Activated CD4-positive, alpha-beta T cell treated with anti-CD3 and anti-CD28 coated beads, Interleukin-2, amount 10 ng/mL, durations not matched to agents 7 days and 5 days (primary cell): ENCODE results near the gene CC2D1A. TPM values are rescaled to one million over a fixed set of nuclear protein-coding genes. Genes with fewer than 3 reads are reported as not detected.

Experiments
- CTCF ChIA-PET: fragments of 350-600 bp; sonication (Branson Sonifier 250); formaldehyde crosslinking; loops from one replicate; lab custom pipeline; 2021; ENCODE audit warnings: antibody characterized with exemption; lab: Charles Lee
- POLR2A ChIA-PET: fragments of 350-600 bp; sonication (Branson Sonifier 250); formaldehyde crosslinking; loops from one replicate; lab custom pipeline; 2021; ENCODE audit warnings: antibody characterized with exemption; lab: Charles Lee
- DNase-seq: peaks from one replicate; pipeline ENCODE4 v3.0.0-alpha.2; 2020
- H3K27ac Mint-ChIP-seq: one replicate; pipeline ENCODE4 v1.8.0; 2021; ENCODE audit warnings: mild to moderate bottlenecking, moderate library complexity, mixed read lengths
- H3K27me3 Mint-ChIP-seq: one replicate; pipeline ENCODE4 v1.8.0; 2021; ENCODE audit warnings: mixed read lengths
- H3K36me3 Mint-ChIP-seq: one replicate; pipeline ENCODE4 v1.8.0; 2021; ENCODE audit warnings: low read depth, mixed read lengths
- H3K4me1 Mint-ChIP-seq: one replicate; pipeline ENCODE4 v1.8.0; 2021; ENCODE audit warnings: mixed read lengths
- H3K4me3 Mint-ChIP-seq: one replicate; pipeline ENCODE4 v1.8.0; 2021; ENCODE audit warnings: mild to moderate bottlenecking, moderate library complexity, mixed read lengths
- H3K9me3 Mint-ChIP-seq: one replicate; pipeline ENCODE4 v1.8.0; 2021; ENCODE audit warnings: mixed read lengths
- total RNA-seq, 2 experiments: library from RNA; stranded (reverse); gene quantifications; one replicate each; pipeline ENCODE4 v1.2.3, GENCODE V29; 2021

The CC2D1A gene
- total RNA-seq, 2 experiments from 2014 or later: 36.5 to 39.3 TPM

- Mint-ChIP-seq H3K27ac (no peak overlapping the region), H3K4me3 (peak overlapping the region; percentile 98), H3K9me3 (no peaks in the 10 kb centered on the region), H3K4me1 (peaks cover 20% of the 10 kb centered on the region), H3K36me3 (peaks cover 19% of the 10 kb centered on the region), H3K27me3 (no peaks in the 10 kb centered on the region)
- ChIA-PET CTCF (interaction anchor here (1.1 to 1.7 kb wide), 2 partner anchors 21 to 118 kb away, joined by 3 to 4 read pairs; partner anchors contain the start of gene MISP3), POLR2A (interaction anchor here (0.7 kb wide), 1 partner anchor 182 kb away, joined by 3 read pairs; the partner anchor contains the start of gene ASF1B)
- DNase-seq: no peak
These were observed 48.2 kb downstream of the CC2D1A start for GRCh38 chr19:13954185-13954584.

- Mint-ChIP-seq H3K9me3 (no peaks in the 10 kb centered on the region), H3K36me3 (peaks cover 24% of the 10 kb centered on the region), H3K27ac (no peak overlapping the region), H3K4me3 (no peak overlapping the region), H3K4me1 (peaks cover 20% of the 10 kb centered on the region), H3K27me3 (no peaks in the 10 kb centered on the region)
- no peak for DNase-seq
- ChIA-PET POLR2A (interaction anchor here (0.7 kb wide), 1 partner anchor 50 kb away, joined by 5 read pairs; no protein-coding TSS in a partner anchor), CTCF (interaction anchor here (0.7 to 1.2 kb wide), 3 partner anchors 34 to 126 kb away, joined by 3 read pairs; no protein-coding TSS in a partner anchor)
These were observed 49.8 kb downstream of the CC2D1A start for GRCh38 chr19:13955662-13956364.

DNA sequence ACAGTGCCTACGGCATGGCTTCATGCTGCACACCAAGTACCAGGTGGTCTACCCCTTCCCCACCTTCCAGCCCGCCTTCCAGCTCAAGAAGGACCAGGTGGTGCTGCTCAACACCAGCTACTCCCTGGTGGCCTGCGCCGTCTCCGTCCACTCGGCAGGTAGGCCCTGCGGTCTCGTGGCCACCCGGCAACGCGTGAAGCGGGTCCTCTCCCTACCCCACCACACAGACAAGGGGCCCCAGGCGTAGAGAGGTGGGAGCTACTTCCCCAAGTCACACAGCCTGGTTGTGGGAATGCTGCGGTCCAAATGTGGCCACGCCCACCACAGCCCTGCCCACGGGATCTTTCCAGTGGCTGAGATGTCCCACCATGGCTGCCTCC lies 50.4 kb downstream of the CC2D1A start:
- ChIA-PET POLR2A (interaction anchor here (0.7 kb wide), 1 partner anchor 49 kb away, joined by 5 read pairs; no protein-coding TSS in a partner anchor), CTCF (interaction anchor here (0.5 to 1.2 kb wide), 3 partner anchors 34 to 193 kb away, joined by 3 to 5 read pairs (median 3); no protein-coding TSS in a partner anchor)
- Mint-ChIP-seq H3K9me3 (no peaks in the 10 kb centered on the region), H3K27me3 (no peaks in the 10 kb centered on the region), H3K36me3 (peaks cover 26% of the 10 kb centered on the region), H3K4me3 (no peak overlapping the region), H3K27ac (no peak overlapping the region), H3K4me1 (peaks cover 20% of the 10 kb centered on the region)
- no peak for DNase-seq

DNA sequence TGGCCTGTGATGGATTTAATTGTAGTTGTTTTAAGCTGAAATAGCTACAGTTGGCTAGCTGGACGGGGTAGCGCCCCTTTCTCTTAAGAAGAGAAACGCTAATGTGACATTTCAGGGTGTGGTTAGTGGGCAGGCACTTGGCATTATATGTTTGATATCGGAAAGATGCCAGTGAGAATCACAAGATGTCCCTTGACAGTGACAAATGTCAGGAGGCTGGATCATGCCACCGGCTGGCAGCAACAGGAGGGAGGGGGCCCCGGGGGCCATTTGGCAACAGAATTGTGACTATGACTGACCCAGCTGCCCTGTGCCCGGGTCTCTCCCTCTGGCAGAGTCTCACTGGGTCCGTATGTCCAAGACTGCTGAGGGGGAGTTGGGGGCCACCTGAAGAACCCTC lies 51.0 kb downstream of the CC2D1A start:
- no peak for DNase-seq

DNA sequence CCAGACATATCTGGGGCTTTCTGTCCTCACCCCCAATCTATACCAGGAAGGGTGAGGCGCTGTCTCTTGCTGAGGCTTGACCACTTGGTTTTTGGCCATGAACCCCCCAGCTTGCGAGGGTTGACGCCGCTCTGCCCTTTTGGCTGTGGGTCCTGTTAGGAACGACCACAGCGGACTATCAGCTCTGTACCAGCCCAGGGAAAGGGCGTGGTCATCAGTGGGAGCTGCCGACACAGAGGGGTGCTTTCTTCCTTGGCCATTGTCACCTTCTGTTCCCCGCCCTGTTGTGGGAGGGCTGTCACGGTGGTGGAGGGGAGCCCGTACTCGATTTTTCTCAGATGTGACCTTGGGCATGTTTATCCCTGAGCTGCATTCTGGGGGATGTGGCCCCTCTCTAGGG lies 52.0 kb downstream of the CC2D1A start:
- no peak for DNase-seq
- Mint-ChIP-seq H3K9me3 (no peaks in the 10 kb centered on the region), H3K36me3 (peaks cover 29% of the 10 kb centered on the region), H3K27ac (no peak overlapping the region), H3K4me1 (peaks cover 14% of the 10 kb centered on the region), H3K27me3 (no peaks in the 10 kb centered on the region), H3K4me3 (no peak overlapping the region)
- ChIA-PET POLR2A (no interaction called here), CTCF (interaction anchor here (0.8 kb wide), 1 partner anchor 30 kb away, joined by 3 read pairs; no protein-coding TSS in a partner anchor)

More for the DNA sequence above, 51.0 kb downstream of the CC2D1A start:
- CTCF ChIA-PET: interaction anchor here (1.1 to 1.2 kb wide), 2 partner anchors 33 to 125 kb away, joined by 3 read pairs; no protein-coding TSS in a partner anchor
- H3K27me3 Mint-ChIP-seq: no peaks in the 10 kb centered on the region
- POLR2A ChIA-PET: no interaction called here
- no peak overlapping the region for H3K27ac Mint-ChIP-seq
- no peaks in the 10 kb centered on the region for H3K9me3 Mint-ChIP-seq
- no peak overlapping the region for H3K4me3 Mint-ChIP-seq
- peaks cover 29% of the 10 kb centered on the region for H3K36me3 Mint-ChIP-seq
- peaks cover 14% of the 10 kb centered on the region for H3K4me1 Mint-ChIP-seq

- peaks cover 2% of the 10 kb centered on the region for H3K4me1 Mint-ChIP-seq
- H3K27me3 Mint-ChIP-seq: no peaks in the 10 kb centered on the region
- H3K27ac Mint-ChIP-seq: no peak overlapping the region
- CTCF ChIA-PET: interaction anchor here (0.6 to 1.0 kb wide), 3 partner anchors 13 to 93 kb away, joined by 3 read pairs; no protein-coding TSS in a partner anchor
- no peak overlapping the region for H3K4me3 Mint-ChIP-seq
- H3K36me3 Mint-ChIP-seq: peaks cover 29% of the 10 kb centered on the region
- POLR2A ChIA-PET: no interaction called here
- DNase-seq: no peak
- no peaks in the 10 kb centered on the region for H3K9me3 Mint-ChIP-seq
These were observed 53.4 kb downstream of the CC2D1A start for GRCh38 chr19:13959141-13959961.

DNA sequence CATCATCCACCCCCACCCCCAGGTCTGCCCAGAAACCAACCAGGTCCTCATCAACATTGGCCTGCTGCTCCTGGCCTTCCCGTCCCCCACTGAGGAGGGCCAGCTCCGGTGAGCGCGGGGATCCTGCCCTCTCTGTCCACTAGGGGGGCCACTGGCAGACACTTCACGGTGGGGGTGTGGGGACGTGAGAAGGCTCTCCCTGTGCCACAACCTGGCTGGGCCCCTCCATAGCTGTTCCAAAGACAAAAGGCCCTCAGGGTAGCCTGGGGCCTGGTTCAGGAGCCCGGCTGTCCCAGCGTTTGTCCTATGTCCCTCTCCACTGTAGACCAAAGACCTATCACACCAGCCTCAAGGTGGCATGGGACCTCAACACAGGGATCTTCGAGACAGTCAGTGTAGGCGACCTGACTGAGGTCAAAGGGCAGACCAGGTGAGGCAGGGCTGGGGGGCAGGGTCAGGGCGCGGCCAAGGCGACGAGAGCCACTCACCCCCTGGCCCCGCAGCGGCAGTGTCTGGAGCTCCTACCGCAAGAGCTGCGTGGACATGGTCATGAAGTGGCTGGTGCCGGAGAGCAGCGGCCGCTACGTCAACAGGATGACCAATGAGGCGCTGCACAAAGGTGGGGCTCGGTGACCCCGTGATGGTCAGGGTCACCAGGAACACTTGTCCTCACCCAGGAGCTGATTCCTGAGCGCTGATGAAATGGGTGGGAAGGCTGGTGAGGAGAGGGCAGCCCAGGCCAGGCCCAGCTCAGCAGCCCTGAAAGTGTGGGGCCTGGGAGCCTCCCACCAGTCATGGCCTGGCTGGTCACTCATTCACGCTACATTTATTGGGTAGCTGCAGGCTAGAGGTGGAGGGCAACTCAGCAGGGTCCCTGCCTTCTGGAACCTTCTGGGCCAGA lies 54.2 kb downstream of the CC2D1A start:
- DNase-seq: peak; percentile 33
- no peak overlapping the region for H3K27ac Mint-ChIP-seq
- POLR2A ChIA-PET: no interaction called here
- H3K36me3 Mint-ChIP-seq: peaks cover 32% of the 10 kb centered on the region
- no peaks in the 10 kb centered on the region for H3K9me3 Mint-ChIP-seq
- no peaks in the 10 kb centered on the region for H3K4me1 Mint-ChIP-seq
- CTCF ChIA-PET: interaction anchor here (0.5 to 1.3 kb wide), 8 partner anchors 10 to 496 kb away, joined by 3 to 5 read pairs (median 3); partner anchors contain the start of gene IL27RA
- no peaks in the 10 kb centered on the region for H3K27me3 Mint-ChIP-seq
- no peak overlapping the region for H3K4me3 Mint-ChIP-seq

DNA sequence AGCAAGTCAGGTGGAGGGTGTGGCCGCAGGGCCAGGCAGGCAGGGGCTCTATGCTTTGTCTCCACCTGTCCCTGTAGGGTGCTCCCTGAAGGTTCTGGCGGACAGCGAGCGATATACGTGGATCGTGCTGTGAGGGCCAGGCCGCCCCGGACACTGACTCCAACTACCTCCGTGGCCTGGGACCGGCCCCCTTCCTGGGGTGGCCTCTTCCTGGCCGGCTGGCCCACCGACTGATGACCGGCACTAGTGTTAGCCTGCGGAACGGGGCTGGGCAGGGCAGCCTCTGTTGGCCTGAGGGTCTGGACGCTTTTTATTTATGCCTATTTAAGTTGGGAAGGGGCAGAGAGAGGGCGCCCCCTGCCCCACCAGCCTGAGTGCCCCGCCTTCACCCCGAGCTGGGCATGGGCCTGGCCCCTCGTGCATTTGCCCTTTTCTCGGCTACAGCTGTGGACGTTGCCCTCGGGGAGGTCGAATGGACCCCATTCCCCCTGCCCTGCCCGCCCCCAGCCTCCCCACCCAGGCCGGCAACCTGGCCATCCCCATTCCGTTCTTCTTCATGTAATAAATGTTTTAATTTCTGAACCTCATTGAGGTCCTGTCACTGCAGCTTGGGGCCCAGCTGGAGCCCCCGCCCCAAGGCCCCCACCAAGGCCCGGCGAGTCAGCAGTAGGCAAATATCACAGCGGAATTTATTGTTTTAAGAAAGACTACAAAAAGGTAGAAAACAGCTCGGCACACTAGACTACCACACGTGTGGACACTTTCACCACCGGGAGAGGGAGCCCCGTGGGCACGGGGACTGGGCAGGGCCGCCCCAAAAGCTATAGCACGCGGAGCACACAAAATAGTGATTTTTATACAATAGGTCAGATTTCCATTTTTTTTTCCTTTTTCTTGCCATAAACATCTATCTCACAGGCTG lies 55.1 kb downstream of the CC2D1A start:
- H3K9me3 Mint-ChIP-seq: no peaks in the 10 kb centered on the region
- DNase-seq: no peak
- no peaks in the 10 kb centered on the region for H3K27me3 Mint-ChIP-seq
- H3K27ac Mint-ChIP-seq: no peak overlapping the region
- no peak overlapping the region for H3K4me3 Mint-ChIP-seq
- peaks cover 27% of the 10 kb centered on the region for H3K36me3 Mint-ChIP-seq
- ChIA-PET POLR2A (no interaction called here), CTCF (interaction anchor here (0.6 to 1.7 kb wide), 6 partner anchors 9 to 401 kb away, joined by 3 to 5 read pairs (median 4); partner anchors contain the start of genes DCAF15 and IL27RA)
- H3K4me1 Mint-ChIP-seq: no peaks in the 10 kb centered on the region

DNA sequence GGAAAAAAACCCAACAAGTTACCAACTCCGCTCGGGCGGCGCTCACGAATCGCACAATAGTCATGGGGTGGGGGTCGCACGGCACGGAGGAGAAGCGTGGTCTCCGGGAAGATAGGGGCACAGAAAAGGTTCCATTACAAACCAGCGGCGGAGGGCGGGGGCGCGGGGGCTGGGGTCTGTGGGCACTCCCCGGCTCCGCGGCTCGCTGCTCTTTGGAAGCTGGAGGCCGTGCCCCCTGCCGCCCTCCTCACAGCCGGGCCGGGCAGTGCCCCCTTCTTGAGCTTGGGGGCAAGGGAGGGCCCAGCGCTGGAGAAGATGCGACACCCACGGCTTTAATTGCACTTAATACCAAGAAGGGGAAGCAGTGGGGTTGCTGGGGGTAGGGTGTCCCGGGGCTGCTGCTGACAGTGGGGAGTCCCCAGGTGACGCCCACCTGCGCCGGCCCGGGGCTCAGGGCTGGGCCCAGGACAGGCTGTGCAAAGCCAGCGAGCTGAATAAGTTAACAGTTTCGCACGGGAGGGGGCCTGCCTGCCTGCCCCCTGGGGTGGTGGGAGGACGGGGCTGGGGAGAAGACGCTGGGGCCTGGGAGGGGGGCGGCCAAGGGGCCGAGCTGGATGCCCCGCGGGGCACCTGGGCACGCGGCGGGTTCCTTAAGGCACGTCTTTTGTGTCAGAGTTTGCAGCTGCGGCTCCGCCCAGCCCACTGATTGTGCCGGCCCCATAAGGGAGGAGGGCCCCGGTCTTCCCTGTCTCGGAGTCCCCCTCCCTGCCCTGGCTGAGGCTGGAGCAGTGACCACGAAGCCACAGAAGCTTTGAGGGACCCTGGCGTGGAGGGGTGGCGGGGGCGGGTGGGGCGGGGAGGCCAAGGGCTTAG lies 56.1 kb downstream of the CC2D1A start:
- no peaks in the 10 kb centered on the region for H3K4me1 Mint-ChIP-seq
- H3K36me3 Mint-ChIP-seq: peaks cover 20% of the 10 kb centered on the region
- POLR2A ChIA-PET: no interaction called here
- H3K27me3 Mint-ChIP-seq: no peaks in the 10 kb centered on the region
- no peak overlapping the region for H3K27ac Mint-ChIP-seq
- H3K9me3 Mint-ChIP-seq: no peaks in the 10 kb centered on the region
- CTCF ChIA-PET: interaction anchor here (0.6 to 1.7 kb wide), 4 partner anchors 10 to 400 kb away, joined by 3 to 4 read pairs (median 3); partner anchors contain the start of gene DCAF15
- H3K4me3 Mint-ChIP-seq: no peak overlapping the region
- DNase-seq: no peak
